GM19239 (cell line): ENCODE data around the gene TAF4.
"Not testable (repeated sequence)": the region's sequence is repeated elsewhere in the genome, so short reads cannot be mapped to it uniquely, and the experiment has no call there.

Experiments
- DNase-seq: peaks from one replicate; pipeline ENCODE4 v3.0.0; 2011; ENCODE audit warnings: low spot score; ENCODE audit not compliant: insufficient read length
- FAIRE-seq: peaks from 2 replicates; lab custom pipeline; 2011; peaks lifted over from hg19 to GRCh38; lab: Jason Lieb, UNC

The TAF4 gene

GRCh38 chr20:62009322-62009721, 56.4 kb downstream of the TAF4 start:
- no peak for FAIRE-seq
- no peak for DNase-seq

- DNase-seq (no peak), FAIRE-seq (no peak)
Observed at GRCh38 chr20:62008643-62009183, 57.0 kb downstream of the TAF4 start.

- FAIRE-seq (no peak), DNase-seq (no peak)
Observed at GRCh38 chr20:62007127-62007647, 58.5 kb downstream of the TAF4 start.

GRCh38 chr20:62006482-62006881, 59.2 kb downstream of the TAF4 start:
- no peak for DNase-seq
- no peak for FAIRE-seq

GRCh38 chr20:62004614-62005013, 61.1 kb downstream of the TAF4 start:
- DNase-seq = no peak
- no peak for FAIRE-seq

- no peak for FAIRE-seq
Observed at GRCh38 chr20:62003567-62004405, 61.9 kb downstream of the TAF4 start.

GRCh38 chr20:62002882-62003480, 62.7 kb downstream of the TAF4 start:
- no peak for FAIRE-seq

More at GRCh38 chr20:62003567-62004405, 61.9 kb downstream of the TAF4 start:
- DNase-seq = no peak

GRCh38 chr20:62001178-62001715, 64.4 kb downstream of the TAF4 start:
- DNase-seq (no peak), FAIRE-seq (no peak)

More at GRCh38 chr20:62002882-62003480, 62.7 kb downstream of the TAF4 start:
- DNase-seq = no peak

- FAIRE-seq = no peak
- DNase-seq = no peak
Observed at GRCh38 chr20:61998343-61999121, 67.1 kb downstream of the TAF4 start.

- DNase-seq = no peak
Observed at GRCh38 chr20:61997891-61998290, 67.8 kb downstream of the TAF4 start.

GRCh38 chr20:61997372-61997771, 68.3 kb downstream of the TAF4 start:
- no peak for DNase-seq
- FAIRE-seq = no peak

More at GRCh38 chr20:61997891-61998290, 67.8 kb downstream of the TAF4 start:
- no peak for FAIRE-seq

- FAIRE-seq (no peak), DNase-seq (no peak)
Observed at GRCh38 chr20:61994546-61994945, 71.1 kb downstream of the TAF4 start.

GRCh38 chr20:61993058-61993457, 72.6 kb downstream of the TAF4 start:
- no peak for DNase-seq
- no peak for FAIRE-seq

- DNase-seq = no peak
Observed at GRCh38 chr20:61991476-61991875, 74.2 kb downstream of the TAF4 start.

GRCh38 chr20:61990484-61990883, 75.2 kb downstream of the TAF4 start:
- FAIRE-seq (no peak), DNase-seq (no peak)

More at GRCh38 chr20:61991476-61991875, 74.2 kb downstream of the TAF4 start:
- no peak for FAIRE-seq

- DNase-seq (no peak), FAIRE-seq (no peak)
Observed at GRCh38 chr20:61989741-61990140, 75.9 kb downstream of the TAF4 start.

- DNase-seq (no peak), FAIRE-seq (no peak)
Observed at GRCh38 chr20:61988665-61989064, 77.0 kb downstream of the TAF4 start.

- FAIRE-seq (no peak), DNase-seq (no peak)
Observed at GRCh38 chr20:61986762-61987321, 78.8 kb downstream of the TAF4 start.

GRCh38 chr20:61985096-61985495, 80.6 kb downstream of the TAF4 start:
- DNase-seq (no peak), FAIRE-seq (no peak)

GRCh38 chr20:61984431-61984830, 81.2 kb downstream of the TAF4 start:
- not testable (repeated sequence) for DNase-seq, FAIRE-seq
